Activated effector memory CD4-positive, alpha-beta T cell treated with anti-CD3 and anti-CD28 coated beads, Interleukin-2, amount 50 U/mL, for 16 hours (primary cell): ENCODE measurements around the gene DGAT2.

Source experiments
- DNase-seq: peaks from one replicate; pipeline ENCODE4 v3.0.0-alpha.2; 2020

DGAT2 gene

DNA sequence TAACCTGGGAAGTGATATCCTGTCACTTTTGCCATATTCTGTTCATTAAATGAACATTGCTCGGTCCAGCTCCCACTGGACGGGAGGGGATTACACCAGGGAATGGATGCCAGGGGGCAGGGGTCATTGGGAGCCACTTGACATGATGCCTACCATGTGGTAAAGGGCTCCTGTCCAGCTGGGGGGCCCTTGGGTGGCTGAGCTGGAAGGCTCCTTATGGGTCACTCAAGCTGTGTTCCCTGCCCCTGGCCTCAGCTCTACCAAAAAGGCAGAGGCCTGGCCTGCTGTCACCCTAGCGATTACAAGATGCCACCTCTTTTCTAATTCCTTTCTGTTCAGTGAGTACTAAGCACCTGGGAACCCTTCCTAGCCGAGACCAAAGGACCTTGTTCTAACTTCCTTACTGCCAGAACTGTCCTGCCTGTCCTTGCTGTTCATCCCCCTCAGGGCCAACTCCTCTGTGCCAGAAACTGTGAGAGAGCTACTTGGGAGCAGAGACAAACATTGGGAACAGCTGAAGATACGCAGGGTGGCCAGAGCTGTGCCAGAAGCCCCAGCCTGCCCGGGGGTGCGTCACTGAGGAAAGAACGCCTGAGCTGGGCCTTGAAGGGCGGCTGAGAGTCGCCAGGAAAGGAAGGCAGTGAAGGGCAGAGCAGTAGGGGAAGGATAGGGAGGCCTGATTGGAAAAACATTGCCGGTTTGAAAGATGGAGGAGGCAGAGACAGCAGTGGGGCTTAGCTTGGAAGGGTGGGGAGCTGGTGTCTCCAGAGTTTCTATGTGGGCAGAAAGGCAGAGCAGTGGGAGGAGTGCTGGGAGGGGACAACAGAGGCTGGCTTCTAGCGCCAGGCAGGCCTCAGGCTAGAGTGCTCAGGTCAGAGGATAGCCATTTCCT lies 33.7 kb downstream of the DGAT2 start:
- peak; percentile 58 for DNase-seq

DNA sequence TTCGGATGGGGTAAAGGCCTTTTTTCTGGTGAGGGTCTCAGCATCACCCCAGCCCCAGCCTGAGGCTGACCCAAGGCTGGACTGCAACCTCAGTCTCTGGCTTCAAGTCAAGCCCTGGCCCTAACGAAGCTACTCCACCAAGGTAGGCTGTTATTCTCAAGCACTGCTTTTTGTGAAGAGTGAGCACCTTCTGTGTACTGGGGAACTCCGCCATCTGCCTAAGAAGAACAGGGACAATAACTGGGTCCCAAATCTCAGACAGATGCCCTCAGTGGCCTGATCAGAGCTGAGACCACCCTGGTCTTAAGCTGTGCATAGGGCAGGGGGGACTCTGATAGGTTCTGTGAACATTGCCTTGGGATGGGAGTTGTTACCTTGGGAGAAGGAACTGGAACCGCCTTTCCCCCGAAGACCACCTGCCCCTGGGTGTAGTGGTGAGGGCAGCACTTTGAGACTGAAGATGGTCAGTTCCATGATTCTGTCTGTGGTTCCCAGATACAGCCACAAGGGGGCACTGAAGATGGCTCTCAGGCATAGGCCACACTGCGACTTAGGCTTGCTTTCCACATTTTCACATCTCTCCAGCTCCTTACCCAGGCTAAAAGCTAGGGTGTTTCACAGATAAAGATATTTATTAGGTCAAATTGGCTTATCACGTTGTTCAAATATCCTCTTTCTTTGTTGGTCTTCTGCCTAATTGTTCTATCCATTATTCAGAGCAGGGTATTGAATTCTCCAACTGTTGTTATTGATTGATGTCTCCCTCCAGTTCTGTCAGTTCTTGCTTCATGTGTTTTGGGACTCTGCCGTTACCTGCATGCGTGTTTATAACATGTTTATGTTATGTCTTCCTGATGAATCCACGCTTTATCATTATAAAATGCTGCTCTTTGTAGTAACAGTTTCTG lies 34.6 kb downstream of the DGAT2 start:
- DNase-seq, result peak; percentile 88

DNA sequence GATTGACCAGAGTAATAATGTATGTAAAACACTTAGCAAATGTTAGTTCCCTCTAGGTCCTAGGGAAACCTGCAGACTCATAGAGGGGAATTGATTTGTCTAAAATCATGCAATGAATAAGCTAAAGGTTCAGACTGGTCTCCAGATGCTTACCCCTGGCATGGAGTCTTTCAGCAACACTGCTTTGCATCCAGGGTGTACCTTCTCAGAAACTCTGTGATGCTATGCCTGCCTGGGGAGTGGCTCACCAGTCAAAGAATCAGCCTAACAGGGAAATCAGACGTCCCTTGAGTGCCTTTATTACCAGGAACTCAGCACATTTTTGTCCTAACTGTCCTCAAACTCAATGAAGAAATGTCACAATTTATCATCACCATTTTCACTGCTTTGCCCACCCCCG lies 40.5 kb downstream of the DGAT2 start:
- DNase-seq, result no peak

DNA sequence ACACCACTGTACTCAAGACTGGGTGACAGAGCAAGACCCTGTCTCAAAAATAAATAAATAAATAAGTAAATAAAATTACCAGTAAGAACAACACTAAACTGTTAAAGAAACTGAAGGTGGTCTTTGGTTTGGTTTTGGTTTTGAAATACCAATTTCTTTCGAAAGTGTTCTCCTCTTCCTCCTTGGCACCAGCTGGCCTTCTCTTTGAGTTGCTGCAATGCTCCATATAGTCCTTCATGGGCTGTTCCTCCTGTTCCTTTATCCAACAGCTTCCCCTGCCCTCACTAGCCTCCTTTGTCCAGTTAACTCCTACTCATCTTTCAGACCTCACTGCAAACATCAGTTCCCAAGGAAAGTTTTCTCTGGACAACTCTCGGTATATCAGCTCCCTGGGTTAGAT lies 41.4 kb downstream of the DGAT2 start:
- DNase-seq, result no peak

DNA sequence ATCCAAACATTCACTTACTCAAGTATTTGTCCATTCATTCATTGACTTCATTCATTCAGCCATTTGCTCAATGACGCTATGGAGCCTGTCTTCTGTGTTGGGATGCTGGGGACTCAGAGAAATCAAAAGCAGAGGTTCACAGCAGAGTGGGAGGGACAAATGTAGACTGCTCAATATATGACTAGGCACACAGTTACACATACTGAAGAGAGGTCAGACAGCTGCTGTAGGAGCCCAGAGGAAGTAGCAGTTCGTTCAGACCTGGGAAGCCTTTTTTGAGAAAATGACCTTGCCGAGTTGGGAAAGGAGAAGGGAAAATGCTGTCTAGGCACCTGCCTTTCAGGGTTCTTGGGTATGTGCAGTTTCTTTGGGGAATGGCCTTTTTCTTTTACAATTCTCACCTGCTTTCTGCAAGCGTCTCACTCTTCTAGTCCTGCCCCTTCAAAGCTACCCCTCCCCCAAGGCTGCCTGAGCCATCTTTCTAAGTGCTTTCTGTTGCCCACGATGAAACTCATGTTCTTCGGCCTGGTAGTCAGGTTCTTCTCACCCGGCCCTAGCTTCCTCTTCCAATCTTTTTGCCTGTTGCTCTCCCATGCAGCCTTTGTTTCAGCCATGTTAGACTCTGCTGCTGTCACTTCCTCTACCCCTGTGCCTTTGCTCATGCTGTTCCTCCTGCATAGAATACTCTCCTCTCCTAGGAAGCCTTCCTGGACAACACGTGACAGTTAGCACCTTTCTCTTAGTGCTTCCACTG lies 42.2 kb downstream of the DGAT2 start:
- DNase-seq, result no peak

DNA sequence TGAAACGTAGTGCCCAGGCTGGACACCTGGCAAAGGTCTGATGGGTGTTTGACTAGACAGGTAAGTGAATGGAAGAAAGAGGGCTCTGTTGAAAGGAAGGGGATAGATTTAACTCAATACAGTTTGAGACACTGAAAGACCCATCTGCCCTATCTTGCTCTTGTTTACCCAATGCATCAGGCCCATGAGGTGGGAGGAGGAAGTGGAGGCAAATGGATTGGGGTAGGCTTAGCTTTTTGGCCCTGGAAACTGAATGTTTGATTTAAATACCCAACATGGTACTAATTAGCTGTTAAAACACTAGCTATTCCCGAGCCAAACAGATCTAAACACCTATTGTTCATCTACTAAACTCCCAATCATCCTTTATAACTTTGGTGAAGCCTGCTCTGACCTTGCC lies 42.9 kb downstream of the DGAT2 start:
- DNase-seq, result no peak

DNA sequence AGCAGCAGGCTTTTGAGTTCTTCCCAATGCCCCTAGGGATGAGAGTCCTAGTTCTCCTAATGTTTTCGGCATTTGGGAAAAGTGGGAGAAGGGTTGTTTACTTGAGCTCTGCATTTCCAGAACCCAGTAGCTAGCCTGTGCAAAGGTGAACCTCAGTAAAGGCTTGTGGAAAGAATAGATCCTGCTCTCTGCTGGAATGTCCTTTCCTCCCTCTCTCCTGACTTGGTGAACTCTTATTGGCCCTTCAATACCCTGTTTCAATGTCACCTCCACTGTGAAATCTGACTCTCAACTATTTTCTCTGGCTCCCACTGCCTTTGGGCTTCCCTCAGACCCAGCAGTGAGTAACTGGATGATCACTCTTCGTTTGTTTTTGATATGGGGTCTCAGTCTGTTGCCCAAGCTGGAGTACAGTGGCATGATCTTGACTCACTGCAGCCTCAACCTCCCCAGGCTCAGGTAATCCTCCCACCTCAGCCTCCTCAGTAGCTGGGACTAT lies 44.0 kb downstream of the DGAT2 start:
- no peak for DNase-seq

DNA sequence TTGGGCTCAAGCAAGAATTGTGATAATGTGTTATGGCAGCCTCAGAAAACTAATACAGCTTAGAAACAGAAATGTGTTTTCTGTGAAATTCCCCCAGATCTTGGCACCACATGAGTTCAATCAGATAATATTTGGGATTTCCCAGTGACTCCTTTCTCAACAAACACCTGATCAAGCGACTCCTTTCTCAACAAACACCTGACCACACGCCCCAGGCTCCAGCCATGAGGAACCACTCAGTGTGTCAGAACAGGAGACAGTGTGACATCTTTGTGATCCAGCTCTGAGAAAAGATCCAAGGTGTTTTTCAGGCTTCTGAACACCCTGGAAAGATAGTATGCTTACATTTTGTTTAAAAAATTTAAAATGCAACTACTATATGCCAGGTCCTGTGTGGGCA lies 44.5 kb downstream of the DGAT2 start:
- no peak for DNase-seq

DNA sequence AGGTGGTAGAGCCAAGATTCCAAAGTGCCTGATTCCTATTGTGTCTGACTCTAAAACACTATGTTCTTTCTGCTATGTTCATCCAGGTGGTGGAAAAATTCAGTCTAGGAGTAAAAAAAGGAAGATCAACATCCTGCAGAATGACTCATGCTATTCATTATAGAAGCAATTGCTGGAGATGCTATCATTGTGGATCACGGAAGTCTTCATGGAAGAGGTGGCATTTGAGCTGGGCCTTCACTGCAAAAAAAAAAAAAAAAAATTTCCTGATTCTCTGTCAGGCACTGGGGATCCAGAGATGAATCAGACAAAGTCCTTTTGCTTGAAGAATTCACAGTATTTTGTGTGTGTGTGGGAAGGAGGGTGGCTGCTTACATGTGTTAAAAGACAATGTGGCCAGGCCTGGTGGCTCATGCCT lies 45.1 kb downstream of the DGAT2 start:
- no peak for DNase-seq

DNA sequence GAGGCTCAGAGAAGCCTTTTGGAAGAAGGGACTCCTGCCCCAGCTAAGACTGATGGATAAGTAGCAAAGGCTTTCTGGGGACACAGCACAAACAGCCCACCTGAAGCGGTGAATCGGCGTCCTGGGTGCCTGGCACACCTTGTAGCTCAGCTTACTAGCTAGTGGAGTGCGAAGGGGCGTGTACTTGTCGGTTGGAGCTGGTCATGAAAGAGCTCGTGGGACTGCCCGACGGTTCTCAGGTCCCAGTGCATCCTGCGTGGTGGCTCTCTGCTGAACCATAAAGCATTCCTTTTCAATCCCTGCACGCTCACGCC lies 45.7 kb downstream of the DGAT2 start:
- DNase-seq, result no peak

DNA sequence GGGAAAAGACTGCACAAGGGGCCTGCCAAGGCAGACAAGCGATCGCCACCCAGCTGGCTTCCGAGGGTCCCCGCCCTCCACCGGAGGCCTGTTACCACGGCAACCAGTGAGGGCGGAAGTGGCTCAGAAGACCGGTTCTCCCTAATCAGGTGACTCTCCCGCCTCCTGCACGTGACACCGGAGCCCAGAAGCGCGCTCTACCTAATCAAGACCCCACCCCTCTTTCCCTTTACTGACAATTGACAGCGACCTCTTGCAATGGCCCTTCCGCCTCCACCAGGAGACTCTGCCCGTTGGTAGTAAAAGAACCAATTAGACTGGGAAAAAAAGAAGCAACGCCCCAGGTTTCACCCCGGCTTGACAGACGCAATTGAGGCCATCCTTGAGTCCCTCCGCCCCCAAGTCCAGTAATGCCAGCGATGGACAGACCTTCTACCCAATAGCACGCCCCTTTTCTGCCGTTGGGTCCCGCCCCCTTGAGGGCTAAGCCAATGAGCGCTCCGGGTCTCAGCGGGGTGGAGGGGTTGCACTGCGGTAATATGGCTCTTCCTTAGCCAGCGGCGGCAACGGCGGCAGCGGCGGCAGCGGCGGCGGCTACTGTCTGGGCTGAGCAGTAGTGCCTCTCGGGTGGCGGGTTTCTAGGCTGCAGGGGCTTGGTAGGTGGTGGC lies 46.2 kb downstream of the DGAT2 start, which contains the start of gene UVRAG:
UVRAG (plus strand) TSS at position 534 of the 668 bp plus-strand sequence. CDS start 198 bp downstream, outside the sequence.
- peak; percentile 99 for DNase-seq

DNA sequence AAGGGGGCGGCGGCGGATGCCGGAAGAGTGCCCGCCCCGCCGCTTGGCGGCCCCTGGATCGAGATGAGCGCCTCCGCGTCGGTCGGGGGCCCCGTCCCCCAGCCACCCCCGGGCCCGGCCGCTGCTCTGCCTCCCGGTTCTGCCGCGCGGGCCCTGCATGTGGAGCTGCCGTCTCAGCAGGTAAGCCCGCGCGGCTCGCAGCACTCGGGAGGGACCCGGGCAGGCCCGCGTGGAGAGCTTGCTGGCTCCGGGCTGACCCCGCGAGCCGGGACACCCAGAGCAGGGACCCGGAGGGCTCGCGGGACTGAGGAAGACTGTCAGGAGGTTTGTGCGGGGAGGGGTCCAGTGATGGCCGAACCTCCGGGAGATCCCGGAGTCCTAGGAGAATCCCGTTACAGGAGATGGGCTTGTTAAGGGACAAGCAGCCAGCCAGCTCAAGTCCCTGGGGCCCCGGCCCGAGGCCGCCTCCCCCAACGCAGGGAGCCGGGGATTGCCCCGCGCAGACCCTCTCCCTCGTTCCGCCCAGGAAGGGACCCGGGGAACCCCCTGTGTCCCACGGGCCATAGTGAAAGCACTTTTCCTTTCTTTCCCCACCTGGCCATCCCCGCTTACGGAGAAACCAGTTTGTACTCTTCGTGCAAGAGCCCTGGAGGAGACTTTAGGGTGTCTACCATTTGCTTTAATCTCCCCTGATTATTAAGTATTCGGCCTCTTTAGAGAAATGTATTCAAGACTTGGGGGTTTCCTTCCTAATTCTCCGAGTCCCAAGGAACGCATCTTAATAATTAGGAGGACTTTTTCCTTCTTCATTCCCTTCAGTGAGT lies 47.0 kb downstream of the DGAT2 start:
- peak; percentile 83 for DNase-seq

DNA sequence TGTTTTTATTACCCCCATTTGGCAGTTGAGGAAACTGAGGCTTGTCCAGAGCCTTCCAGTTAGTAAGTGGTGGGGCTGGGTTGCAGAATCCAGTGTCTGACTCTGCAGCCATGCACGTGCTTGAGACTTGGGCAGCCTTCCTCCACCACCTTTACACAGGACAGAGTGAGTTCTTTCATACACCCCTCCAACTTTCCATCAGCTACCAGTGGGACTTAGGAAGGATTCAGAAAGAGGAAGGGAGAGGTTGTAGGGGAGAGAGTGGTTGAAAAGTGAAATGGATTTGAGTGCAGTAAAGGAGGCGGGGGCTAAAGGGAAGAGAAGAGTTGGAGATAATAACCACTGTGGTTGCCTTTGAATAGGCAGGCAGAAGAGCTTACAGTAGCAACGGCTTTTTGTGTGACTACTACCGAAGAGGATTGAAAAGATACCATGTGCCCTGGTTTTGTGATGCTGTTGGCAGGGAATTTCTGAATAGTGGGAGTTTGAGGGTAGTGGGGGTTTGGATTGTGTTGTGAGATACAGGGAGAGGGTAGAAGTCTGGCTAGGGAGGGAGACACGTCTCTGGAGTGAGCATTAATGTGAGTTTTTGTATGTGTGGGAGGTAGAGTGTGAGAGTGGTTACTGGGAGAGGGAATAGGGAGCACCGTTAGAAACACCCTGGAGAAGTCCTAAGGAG lies 48.1 kb downstream of the DGAT2 start:
- no peak for DNase-seq

DNA sequence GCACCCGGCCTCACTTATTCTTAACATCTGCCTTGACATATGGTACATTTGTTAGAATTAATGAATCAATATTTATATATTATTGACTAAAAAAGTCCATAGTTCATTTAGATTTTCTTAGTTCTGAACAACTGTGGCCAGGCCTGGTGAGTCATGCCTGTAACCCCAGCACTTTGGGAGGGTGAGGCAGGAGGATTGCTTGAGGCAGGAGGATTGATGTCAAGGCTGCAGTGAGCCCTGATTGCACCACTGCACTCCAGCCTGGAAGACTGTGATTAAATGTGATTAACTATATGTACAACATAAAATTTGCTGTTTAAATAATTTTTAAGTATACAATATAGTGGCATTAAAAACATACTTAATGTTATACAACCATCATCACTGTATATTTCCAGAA lies 52.1 kb downstream of the DGAT2 start:
- DNase-seq, result no peak

DNA sequence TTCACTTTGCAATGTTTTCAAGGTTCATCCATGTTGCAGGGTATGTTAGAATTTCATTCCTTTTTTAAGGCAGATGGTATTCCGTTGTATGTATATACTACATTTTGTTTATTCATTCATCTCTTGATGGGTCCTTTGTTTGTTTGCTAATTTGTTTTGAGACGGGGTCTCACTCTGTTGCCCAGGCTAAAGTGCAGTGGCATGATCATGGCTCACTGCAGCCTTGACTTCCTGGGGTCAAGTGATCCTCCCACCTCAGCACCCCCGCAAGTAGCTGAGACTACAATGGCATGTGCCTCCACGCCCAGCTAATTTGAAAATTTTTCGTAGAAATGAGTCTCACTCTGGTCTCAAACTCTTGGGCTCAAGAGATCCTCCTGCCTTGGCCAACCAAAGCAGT lies 52.6 kb downstream of the DGAT2 start:
- no peak for DNase-seq

DNA sequence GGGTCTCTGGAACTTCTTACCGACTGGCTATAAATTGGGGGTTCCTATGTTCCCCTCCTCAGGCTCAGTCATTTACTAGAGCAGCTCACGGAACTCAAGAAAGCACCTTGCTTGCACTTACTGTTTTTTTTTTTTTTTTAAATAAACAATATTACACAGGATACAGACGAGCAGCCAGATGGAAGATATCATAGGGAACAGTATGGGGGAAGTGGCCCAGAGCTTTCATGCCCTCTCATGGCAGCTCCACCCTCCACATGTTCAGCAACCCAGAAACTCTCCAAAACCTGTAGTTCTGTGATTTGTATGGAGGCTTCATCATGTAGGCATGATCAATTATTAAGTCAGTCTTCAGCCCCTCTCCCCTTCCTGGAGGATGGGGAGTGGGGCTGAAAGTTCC lies 54.0 kb downstream of the DGAT2 start:
- DNase-seq, result no peak

DNA sequence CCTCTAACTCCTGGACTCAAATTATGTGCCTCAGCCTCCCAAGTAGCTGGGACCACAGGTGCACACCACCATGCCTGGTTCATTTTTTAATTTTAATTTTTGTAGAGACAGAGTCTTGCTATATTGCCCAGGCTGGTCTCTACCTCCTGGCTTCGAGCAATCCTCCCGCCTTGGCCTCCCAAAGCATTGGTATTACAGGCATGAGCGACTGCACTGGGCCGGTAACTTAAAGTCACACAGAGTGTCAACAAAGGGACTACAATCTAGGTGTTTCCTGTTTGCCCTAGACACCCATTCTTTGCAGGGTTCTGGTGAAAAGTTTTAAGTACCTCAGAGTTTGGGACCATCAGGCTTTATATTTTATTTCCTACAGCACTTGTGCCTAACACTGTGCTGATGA lies 54.8 kb downstream of the DGAT2 start:
- DNase-seq, result no peak

DNA sequence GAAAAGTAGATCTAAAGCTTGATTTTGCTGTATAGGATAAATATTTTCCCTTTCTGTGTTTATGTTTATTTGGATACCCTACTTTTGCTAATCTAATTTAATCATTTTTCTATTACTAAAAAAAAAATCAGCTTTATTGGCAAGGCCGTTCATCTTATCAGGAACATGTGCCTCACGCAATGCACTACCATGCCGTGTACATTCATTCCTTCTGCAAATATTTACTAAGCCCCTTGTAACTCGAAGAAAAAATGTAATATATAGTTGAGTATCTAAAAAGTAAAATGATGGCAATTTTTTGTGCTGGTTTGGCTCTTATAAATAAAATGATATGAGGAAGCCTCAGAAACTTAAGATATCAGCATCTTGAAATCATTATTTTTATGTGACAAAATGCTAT lies 55.4 kb downstream of the DGAT2 start:
- DNase-seq, result no peak

DNA sequence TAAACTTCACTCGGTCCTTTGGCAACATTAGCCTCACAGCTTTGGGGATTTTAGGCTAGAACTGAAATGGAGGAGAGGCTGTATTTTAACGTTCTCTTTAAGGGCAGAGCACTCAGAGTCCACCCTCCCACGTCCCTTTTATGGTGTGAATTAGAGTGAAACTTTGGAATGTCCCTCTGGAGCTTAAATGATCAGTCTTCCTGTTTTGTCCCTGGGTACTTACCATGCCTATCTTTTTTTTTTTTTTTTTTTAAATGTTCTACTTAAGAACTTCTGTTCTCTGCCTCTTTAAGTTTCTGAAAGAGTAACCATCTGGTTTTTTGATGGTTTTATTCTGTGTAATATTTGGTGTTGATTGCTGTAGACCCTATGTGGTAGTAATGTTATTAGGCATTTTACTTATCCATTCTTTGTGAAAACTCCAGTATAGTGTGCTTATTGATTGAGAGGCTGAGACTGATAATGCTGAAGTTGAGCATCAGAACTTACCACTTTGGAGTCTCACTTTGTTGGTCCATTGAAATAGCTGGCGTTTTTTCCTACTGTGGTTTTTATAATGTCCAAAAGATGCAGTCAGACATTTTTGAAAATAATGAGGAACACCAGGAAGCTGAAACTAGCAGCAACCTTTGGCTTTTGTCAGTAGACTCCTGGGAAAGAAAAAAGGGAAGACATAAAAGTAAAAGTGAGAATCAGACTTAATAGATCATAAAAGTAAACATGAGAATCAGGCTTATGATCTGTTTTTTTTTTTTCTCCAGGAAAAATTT lies 58.1 kb downstream of the DGAT2 start:
- no peak for DNase-seq

DNA sequence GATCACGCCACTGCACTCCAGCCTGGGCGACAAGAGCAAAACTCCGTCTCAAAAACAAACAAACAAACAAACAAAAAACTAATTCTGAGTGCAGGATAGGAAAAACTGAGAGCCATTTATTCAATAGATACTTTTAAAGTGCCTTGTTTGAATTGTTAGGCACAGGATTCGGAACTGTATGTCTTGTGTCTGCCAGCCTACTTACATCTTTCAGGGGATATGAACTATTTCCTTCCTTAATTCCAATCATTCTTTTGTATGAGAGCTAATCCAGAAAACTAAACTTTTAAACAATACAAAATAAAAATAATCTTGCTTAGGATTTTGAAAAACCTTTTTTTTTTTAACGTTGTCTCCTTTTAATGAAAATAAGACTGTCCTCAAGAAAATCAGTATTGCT lies 59.0 kb downstream of the DGAT2 start:
- no peak for DNase-seq
